HCT116 (cell line): ENCODE data around the gene MCAM. TPM values are rescaled to one million over a fixed set of nuclear protein-coding genes. Genes with fewer than 3 reads are reported as not detected.

ENCODE experiments used
- ATAC-seq: fragments of 200-7000 bp; cut with Tn5 transposase; 2 replicates; pipeline ENCODE4 v1.9.1; 2020; ENCODE audit warnings: mild to moderate bottlenecking, moderate library complexity
- BruUV-seq: library from RNA; stranded (reverse); fragments of 400-500 nt; replicated peaks from 2 replicates; lab custom pipeline; 2021; lab: Mats Ljungman, UMichigan
- CTCF ChIA-PET: fragments of 300-600 bp; sonication (Branson Sonifier 250); formaldehyde crosslinking; loops from one replicate; lab custom pipeline; 2021; ENCODE audit warnings: antibody characterized with exemption; lab: Charles Lee
- POLR2A ChIA-PET: fragments of 300-600, 350-600 bp; sonication (Branson Sonifier 250); formaldehyde crosslinking; loops from one replicate; lab custom pipeline; 2021; ENCODE audit warnings: antibody characterized with exemption; lab: Charles Lee
- RAD21 ChIA-PET, 2 experiments: fragments of 300-600 bp; sonication (Branson Sonifier 250); formaldehyde crosslinking; loops; one replicate each; lab custom pipeline; 2023; ENCODE audit warnings: low total read pairs in 2 of 2; ENCODE audit not compliant: uncharacterized antibody in 2 of 2, unreplicated experiment in 2 of 2, low non-redundant PET in 1 of 2; lab: Charles Lee
- DNase-seq: peaks from one replicate; pipeline ENCODE4 v3.0.0-alpha.2; 2010; ENCODE audit warnings: low read depth, low spot score
- H2AFZ ChIP-seq: fragments of 200-600 bp; shearing (Covaris generic), sonication (generic); 2 replicates; pipeline ENCODE4 v1.6.1; 2017; ENCODE audit warnings: low read depth, mixed run types, mixed read lengths, antibody characterized with exemption, low read length; ENCODE audit not compliant: poor library complexity, severe bottlenecking
- H3K27ac ChIP-seq: 2 replicates; pipeline ENCODE4 v1.5.1; 2012; ENCODE audit warnings: low read depth, low read length
- H3K27me3 ChIP-seq: fragments of 200-600 bp; sonication (generic); 2 replicates; pipeline ENCODE4 v1.6.1; 2016; ENCODE audit warnings: mixed run types, low read length, mixed read lengths; ENCODE audit not compliant: insufficient read depth
- H3K36me3 ChIP-seq, 2 experiments: fragments of 200-500 bp in 1 of 2; fragments of 200-600 bp in 1 of 2; sonication (Bioruptor generic) in 1 of 2; sonication (generic) in 1 of 2; 2 replicates each; pipeline versions ENCODE4 v1.5.1 to v1.6.1; 2014 to 2016; ENCODE audit warnings: low read length in 2 of 2, inconsistent platforms in 1 of 2, mixed read lengths in 1 of 2, mixed run types in 1 of 2; ENCODE audit not compliant: insufficient read depth in 2 of 2, control insufficient read depth in 1 of 2
- H3K4me1 ChIP-seq, 2 experiments: fragments of 200-600 bp in 1 of 2; sonication (generic) in 1 of 2; 2 replicates each; pipeline versions ENCODE4 v1.5.1 to v1.6.1; 2012 to 2017; ENCODE audit warnings: low read length in 2 of 2, inconsistent platforms in 1 of 2, mild to moderate bottlenecking in 1 of 2, mixed read lengths in 1 of 2, mixed run types in 1 of 2, moderate library complexity in 1 of 2; ENCODE audit not compliant: insufficient read depth in 2 of 2, control insufficient read depth in 1 of 2
- H3K4me2 ChIP-seq: fragments of 200-600 bp; sonication (generic); 2 replicates; pipeline ENCODE4 v1.6.1; 2017; ENCODE audit warnings: mixed run types, low read length, mixed read lengths
- H3K4me3 ChIP-seq, 2 experiments: fragments of 200-600 bp in 1 of 2; sonication (generic) in 1 of 2; replicated peaks in 1 of 2; 2 replicates each; pipeline ENCODE4 v1.5.1; 2011 to 2016; ENCODE audit warnings: low read length in 2 of 2, control low read depth in 1 of 2, low read depth in 1 of 2, mild to moderate bottlenecking in 1 of 2, mixed read lengths in 1 of 2, mixed run types in 1 of 2
- H3K79me2 ChIP-seq: fragments of 200-600 bp; sonication (generic); 2 replicates; pipeline ENCODE4 v1.6.1; 2017; ENCODE audit warnings: mild to moderate bottlenecking, mixed run types, low read length, moderate library complexity, mixed read lengths; ENCODE audit not compliant: insufficient read depth
- H3K9ac ChIP-seq: fragments of 200-600 bp; sonication (generic); 2 replicates; pipeline ENCODE4 v1.6.1; 2016; ENCODE audit warnings: low read length, mixed read lengths
- H3K9me2 ChIP-seq: fragments of 200-600 bp; sonication (generic), shearing (Covaris generic); 2 replicates; pipeline ENCODE4 v1.6.1; 2017; ENCODE audit warnings: mixed run types, mild to moderate bottlenecking, moderate library complexity; ENCODE audit not compliant: insufficient read depth
- H3K9me3 ChIP-seq, 2 experiments: fragments of 200-500 bp in 1 of 2; fragments of 200-600 bp in 1 of 2; sonication (Bioruptor generic) in 1 of 2; sonication (generic) in 1 of 2; 2 replicates each; pipeline ENCODE4 v1.6.1; 2014 to 2017; ENCODE audit warnings: low read length in 2 of 2, mixed read lengths in 2 of 2, inconsistent platforms in 1 of 2, low read depth in 1 of 2, mild to moderate bottlenecking in 1 of 2, mixed run types in 1 of 2, moderate library complexity in 1 of 2; ENCODE audit not compliant: control insufficient read depth in 1 of 2, insufficient read depth in 1 of 2
- H4K20me1 ChIP-seq: fragments of 200-600 bp; sonication (generic), shearing (Covaris generic); 2 replicates; pipeline ENCODE4 v1.6.1; 2017; ENCODE audit warnings: mixed run types, mild to moderate bottlenecking, moderate library complexity; ENCODE audit not compliant: insufficient read depth
- ATF3 ChIP-seq: IDR thresholded peaks from 2 replicates; pipeline ENCODE4 v1.6.1; 2012
- CBX3 ChIP-seq: IDR thresholded peaks from 2 replicates; pipeline ENCODE4 v1.6.1; 2012; ENCODE audit warnings: low read depth
- EGR1 ChIP-seq: IDR thresholded peaks from 2 replicates; pipeline ENCODE4 v1.6.1; 2012; ENCODE audit warnings: low read depth
- EZH2phosphoT487 ChIP-seq: fragments of 200-600 bp; IDR thresholded peaks from 2 replicates; pipeline ENCODE4 v1.6.1; 2018; ENCODE audit warnings: antibody characterized with exemption, borderline replicate concordance
- FOSL1 ChIP-seq: IDR thresholded peaks from 2 replicates; pipeline ENCODE4 v1.6.1; 2012; ENCODE audit warnings: low read depth
- JUND ChIP-seq: IDR thresholded peaks from 2 replicates; pipeline ENCODE4 v1.6.1; 2012
- MAX ChIP-seq: IDR thresholded peaks from 2 replicates; pipeline ENCODE4 v1.6.1; 2012
- POLR2AphosphoS5 ChIP-seq: IDR thresholded peaks from 2 replicates; pipeline ENCODE4 v1.6.1; 2011; ENCODE audit warnings: mild to moderate bottlenecking, low read depth, low read length, moderate library complexity
- RAD21 ChIP-seq: IDR thresholded peaks from 2 replicates; pipeline ENCODE4 v1.6.1; 2012; ENCODE audit warnings: low read depth, mild to moderate bottlenecking
- REST ChIP-seq: IDR thresholded peaks from 2 replicates; pipeline ENCODE4 v1.6.1; 2012; ENCODE audit warnings: low read depth
- SIN3A ChIP-seq: IDR thresholded peaks from 2 replicates; pipeline ENCODE4 v1.6.1; 2012; ENCODE audit warnings: low read depth
- SP1 ChIP-seq: IDR thresholded peaks from 2 replicates; pipeline ENCODE4 v1.6.1; 2012; ENCODE audit warnings: low read depth
- SRF ChIP-seq: IDR thresholded peaks from 2 replicates; pipeline ENCODE4 v1.6.1; 2012; ENCODE audit warnings: low read depth
- ZFX ChIP-seq: fragments of 450-650 bp; IDR thresholded peaks from 2 replicates; pipeline ENCODE4 v1.6.1; 2017
- ZNF274 ChIP-seq: fragments of 200-500 bp; sonication (Bioruptor generic); IDR thresholded peaks from 2 replicates; pipeline ENCODE4 v1.6.1; 2014; ENCODE audit warnings: mild to moderate bottlenecking, low read depth, low read length, inconsistent platforms
- intact Hi-C: fragments of 100-400 bp; cut with micrococcal nuclease; formaldehyde crosslinking; loops from 2 replicates; pipeline ENCODE4 v1.10.0; 2022
- total RNA-seq: library from RNA; stranded (reverse); gene quantifications from one replicate; pipeline ENCODE4 v1.2.1, GENCODE V29; 2021; ENCODE audit not compliant: unreplicated experiment
- TF ChIP-seq, protein P1 (sequence below), 3 experiments: fragments of 200-600 bp in 1 of 3; sonication (generic) in 1 of 3; IDR thresholded peaks in 2 of 3; conservative IDR thresholded peaks in 1 of 3; 2 replicates each; pipeline ENCODE4 v1.5.1; 2012 to 2017; ENCODE audit warnings: low read depth in 2 of 3, low read length in 2 of 3, antibody characterized with exemption in 1 of 3, borderline replicate concordance in 1 of 3, control low read depth in 1 of 3, mild to moderate bottlenecking in 1 of 3, mixed read lengths in 1 of 3, mixed run types in 1 of 3, moderate library complexity in 1 of 3; ENCODE audit not compliant: insufficient read depth in 1 of 3

The MCAM gene
- total RNA-seq, 1 experiment from 2014 or later: 17.4 TPM

DNA sequence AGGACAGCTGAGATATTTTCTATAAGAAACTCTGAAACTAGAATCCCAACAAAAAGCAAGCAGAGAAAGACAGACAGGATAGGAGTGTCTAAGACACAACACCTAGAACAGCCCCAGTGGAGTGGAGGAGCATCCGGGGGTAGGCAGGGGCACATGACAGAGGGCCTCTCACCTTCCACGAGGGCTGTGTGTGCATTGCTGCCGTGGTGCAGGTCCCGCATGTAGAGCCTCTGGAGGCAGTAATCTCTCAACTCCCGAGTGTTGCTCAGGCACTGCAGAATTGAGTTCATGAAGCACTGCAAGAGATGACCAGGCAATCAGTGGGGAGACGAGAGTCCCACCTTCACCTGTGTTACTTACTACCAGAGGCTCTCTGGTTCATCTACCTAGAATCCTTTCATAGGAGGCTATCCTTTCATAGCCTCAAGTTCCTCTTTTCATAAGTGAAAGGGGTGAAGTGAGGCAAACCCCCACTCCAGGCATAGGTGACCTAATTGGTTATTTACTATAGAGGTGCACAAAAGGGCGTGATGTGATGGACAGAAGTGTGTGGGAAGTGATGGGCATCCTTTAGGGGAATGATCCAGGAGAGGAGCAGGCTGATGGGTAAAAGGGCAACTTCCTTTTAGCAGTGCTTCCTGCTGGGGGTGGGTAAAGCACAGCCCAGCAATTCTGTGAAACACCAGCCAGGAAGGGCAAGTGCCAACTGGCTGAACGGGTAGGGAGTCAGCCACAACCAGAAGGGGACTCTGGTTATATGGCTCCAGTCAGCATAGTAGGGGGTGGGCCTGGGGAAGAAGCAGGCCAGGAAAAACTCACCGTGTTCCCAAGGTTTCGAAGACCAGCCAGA, 42.7 kb upstream of the MCAM start:
- no peaks in the 10 kb centered on the region for H4K20me1 ChIP-seq
- DNase-seq: no peak
- CTCF ChIA-PET: interaction anchor here (3.7 kb wide), 1 partner anchor 15 kb away, joined by 15 read pairs; no protein-coding TSS in a partner anchor
- no peak overlapping the region for H3K9ac ChIP-seq
- POLR2A ChIA-PET: no interaction called here
- H2AFZ ChIP-seq: no peak overlapping the region
- H3K9me3 ChIP-seq: no peaks in the 10 kb centered on the region
- no peak overlapping the region for H3K27ac ChIP-seq
- ATAC-seq: no peak
- intact Hi-C loops: no loop called here
- peaks cover 26 to 50% of the 10 kb centered on the region in 2 experiments for H3K4me1 ChIP-seq
- peaks cover 0 to 6% of the 10 kb centered on the region in 2 experiments; a peak in 1 of 4 replicates for H3K36me3 ChIP-seq
- no peaks in the 10 kb centered on the region for H3K9me2 ChIP-seq
- H3K4me3 ChIP-seq: no peak overlapping the region
- H3K4me2 ChIP-seq: no peak overlapping the region
- RAD21 ChIA-PET: no interaction called here
- BruUV-seq: no TSS peak
- no peaks in the 10 kb centered on the region for H3K79me2 ChIP-seq
- TF ChIP-seq POLR2AphosphoS5 (no peak), MAX (no peak), REST (no peak), JUND (no peak), EZH2phosphoT487 (no peak), RAD21 (no peak), SIN3A (no peak), CBX3 (no peak), ATF3 (no peak), SRF (no peak), ZFX (no peak), FOSL1 (no peak), SP1 (no peak), ZNF274 (no peak), EGR1 (no peak)
- TF ChIP-seq, protein P1, sequence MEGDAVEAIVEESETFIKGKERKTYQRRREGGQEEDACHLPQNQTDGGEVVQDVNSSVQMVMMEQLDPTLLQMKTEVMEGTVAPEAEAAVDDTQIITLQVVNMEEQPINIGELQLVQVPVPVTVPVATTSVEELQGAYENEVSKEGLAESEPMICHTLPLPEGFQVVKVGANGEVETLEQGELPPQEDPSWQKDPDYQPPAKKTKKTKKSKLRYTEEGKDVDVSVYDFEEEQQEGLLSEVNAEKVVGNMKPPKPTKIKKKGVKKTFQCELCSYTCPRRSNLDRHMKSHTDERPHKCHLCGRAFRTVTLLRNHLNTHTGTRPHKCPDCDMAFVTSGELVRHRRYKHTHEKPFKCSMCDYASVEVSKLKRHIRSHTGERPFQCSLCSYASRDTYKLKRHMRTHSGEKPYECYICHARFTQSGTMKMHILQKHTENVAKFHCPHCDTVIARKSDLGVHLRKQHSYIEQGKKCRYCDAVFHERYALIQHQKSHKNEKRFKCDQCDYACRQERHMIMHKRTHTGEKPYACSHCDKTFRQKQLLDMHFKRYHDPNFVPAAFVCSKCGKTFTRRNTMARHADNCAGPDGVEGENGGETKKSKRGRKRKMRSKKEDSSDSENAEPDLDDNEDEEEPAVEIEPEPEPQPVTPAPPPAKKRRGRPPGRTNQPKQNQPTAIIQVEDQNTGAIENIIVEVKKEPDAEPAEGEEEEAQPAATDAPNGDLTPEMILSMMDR (IDR thresholded peaks at IDR 0.05 in 2 of 3, conservative IDR thresholded peaks at IDR 0.05 in 1 of 3; ENCODE audit: borderline replicate concordance in 1 of 3, insufficient read depth in 1 of 3, low read depth in 2 of 3, low read length in 2 of 3): no peak
- H3K27me3 ChIP-seq: peaks cover 4% of the 10 kb centered on the region; the same call in 1 of the 2 replicates
